GM12878 (cell line): ENCODE data around the gene SMIM1.

Experiments
- CBX3 ChIP-seq: fragments of 200-600 bp; sonication (generic); IDR thresholded peaks from 2 replicates; pipeline ENCODE4 v1.6.1; 2016; ENCODE audit warnings: low read depth, borderline replicate concordance
- FOS ChIP-seq: IDR thresholded peaks from 3 replicates; pipeline ENCODE4 v1.6.1; 2011; ENCODE audit warnings: borderline replicate concordance; ENCODE audit not compliant: insufficient read length; ENCODE audit errors: extremely low read depth
- IRF3 ChIP-seq: fragments of 450-650 bp; IDR thresholded peaks from 2 replicates; pipeline ENCODE4 v1.6.1; 2014; ENCODE audit warnings: mild to moderate bottlenecking
- MYC ChIP-seq: IDR thresholded peaks from 2 replicates; pipeline ENCODE4 v1.6.1; 2011; ENCODE audit warnings: mild to moderate bottlenecking, low read length, moderate library complexity, inconsistent platforms; ENCODE audit not compliant: insufficient read depth, insufficient replicate concordance, insufficient read length, severe bottlenecking
- POLR2A ChIP-seq: IDR thresholded peaks from 2 replicates; pipeline ENCODE4 v1.6.1; 2011; ENCODE audit warnings: low read depth, mild to moderate bottlenecking, low read length
- POLR2AphosphoS5 ChIP-seq: IDR thresholded peaks from 2 replicates; pipeline ENCODE4 v1.6.1; 2011; ENCODE audit warnings: mild to moderate bottlenecking, low read length, inconsistent platforms
- ZNF217 ChIP-seq: fragments of 450-650 bp; IDR thresholded peaks from 2 replicates; pipeline ENCODE4 v1.6.1; 2017; ENCODE audit warnings: antibody characterized with exemption, mild to moderate bottlenecking

GRCh38 chr1:3811595-3811911 lies 39.0 kb downstream of the SMIM1 start:
- no peak for TF ChIP-seq MYC
- no peak for TF ChIP-seq POLR2A
- no peak for TF ChIP-seq POLR2AphosphoS5
- no peak for TF ChIP-seq IRF3
- no peak for TF ChIP-seq ZNF217
- no peak for TF ChIP-seq FOS
- no peak for TF ChIP-seq CBX3
